HAP-1 (cell line): ENCODE data around the gene DHX38.

Experiments
- DNase-seq, 2 experiments: peaks; one replicate each; pipeline ENCODE4 v3.0.0-alpha.2; 2016 to 2020; ENCODE audit warnings: low spot score in 2 of 2
- H3K27me3 ChIP-seq: fragments of 250-450 bp; sonication (Bioruptor Pico); 2 replicates; pipeline ENCODE4 v1.5.1; 2020; ENCODE audit warnings: low read depth, mild to moderate bottlenecking, moderate library complexity
- H3K36me3 ChIP-seq: fragments of 250-450 bp; sonication (Bioruptor Pico); replicated peaks from 2 replicates; pipeline ENCODE4 v1.5.1; 2020; ENCODE audit warnings: mild to moderate bottlenecking
- H3K4me1 ChIP-seq: fragments of 250-450 bp; sonication (Bioruptor Pico); 2 replicates; pipeline ENCODE4 v1.5.1; 2020; ENCODE audit warnings: mild to moderate bottlenecking
- H3K4me3 ChIP-seq: fragments of 250-450 bp; sonication (Bioruptor Pico); 2 replicates; pipeline ENCODE4 v1.5.1; 2020; ENCODE audit warnings: mild to moderate bottlenecking, moderate library complexity
- H3K9me3 ChIP-seq: fragments of 250-450 bp; sonication (Bioruptor Pico); 2 replicates; pipeline ENCODE4 v1.5.1; 2020; ENCODE audit warnings: mild to moderate bottlenecking, moderate library complexity
- in situ Hi-C: fragments of 300-500 bp; cut with MboI; formaldehyde crosslinking; loops from 3 replicates; pipeline ENCODE4 v1.14.3; 2020; ENCODE audit warnings: low sequenced_read_pairs, inconsistent platforms, mixed read lengths

DHX38 gene

DNA sequence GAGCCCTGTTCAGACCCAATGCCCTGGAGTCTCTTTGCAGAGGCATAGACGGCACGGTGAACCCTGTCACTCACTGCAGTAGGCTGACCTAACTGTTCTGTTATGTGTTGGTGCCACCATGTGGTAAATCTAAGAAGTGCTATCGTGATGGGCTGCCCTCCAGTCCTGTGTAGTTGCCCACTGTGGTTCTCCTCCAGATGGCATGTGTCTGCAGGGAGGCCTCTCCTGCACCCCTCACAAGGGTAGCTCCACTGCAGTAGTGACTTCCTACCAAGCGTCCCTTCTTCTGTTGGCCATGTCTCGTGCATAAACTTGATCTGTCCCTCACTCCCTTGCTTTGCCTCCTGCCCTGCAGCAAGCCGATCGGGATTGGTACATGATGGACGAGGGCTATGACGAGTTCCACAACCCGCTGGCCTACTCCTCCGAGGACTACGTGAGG, 5.8 kb downstream of the DHX38 start:
- peak; percentile 13 to 67 for DNase-seq
- Histone ChIP-seq H3K4me1 (peaks cover 5% of the 10 kb centered on the region), H3K9me3 (no peaks in the 10 kb centered on the region), H3K27me3 (no peaks in the 10 kb centered on the region), H3K36me3 (peaks cover 71% of the 10 kb centered on the region), H3K4me3 (no peak overlapping the region)
- in situ Hi-C loops: no loop called here

DNA sequence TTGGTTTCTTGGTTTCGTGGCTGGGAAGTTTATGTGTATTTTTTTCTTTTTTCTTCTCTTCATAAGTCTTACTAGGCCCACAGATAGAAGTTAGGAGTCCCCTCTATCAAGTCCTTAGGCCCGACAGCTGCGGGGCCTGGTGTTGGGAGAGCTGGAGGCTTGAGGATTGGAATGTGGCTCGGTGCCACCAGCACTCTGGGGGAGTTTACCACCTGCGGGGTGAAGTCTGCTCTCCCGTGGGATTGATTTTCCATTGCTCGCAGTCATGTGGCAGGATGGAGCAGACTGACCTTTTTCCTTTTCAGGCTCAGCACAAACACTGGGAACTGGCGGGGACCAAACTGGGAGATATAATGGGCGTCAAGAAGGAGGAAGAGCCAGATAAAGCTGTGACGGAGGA, 7.5 kb downstream of the DHX38 start:
- DNase-seq: no peak
- H3K36me3 ChIP-seq: peaks cover 84% of the 10 kb centered on the region
- H3K4me1 ChIP-seq: no peaks in the 10 kb centered on the region
- no peaks in the 10 kb centered on the region for H3K9me3 ChIP-seq
- in situ Hi-C loops: no loop called here
- no peak overlapping the region for H3K4me3 ChIP-seq
- H3K27me3 ChIP-seq: no peaks in the 10 kb centered on the region

DNA sequence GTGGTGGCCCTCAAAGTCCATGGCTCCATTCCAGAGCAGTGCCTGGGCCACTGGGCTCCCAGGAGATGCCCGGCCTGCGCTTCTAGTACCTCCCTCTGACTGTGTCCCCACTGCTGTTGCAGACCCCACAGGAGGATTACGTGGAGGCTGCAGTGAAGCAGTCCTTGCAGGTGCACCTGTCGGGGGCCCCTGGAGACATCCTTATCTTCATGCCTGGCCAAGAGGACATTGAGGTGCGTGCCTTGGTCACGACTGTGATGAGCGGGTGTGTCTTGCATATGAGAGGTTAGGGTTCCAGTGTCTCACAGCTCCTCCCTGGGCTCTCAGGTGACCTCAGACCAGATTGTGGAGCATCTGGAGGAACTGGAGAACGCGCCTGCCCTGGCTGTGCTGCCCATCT, 11.3 kb downstream of the DHX38 start:
- no peak for DNase-seq
- Histone ChIP-seq H3K4me1 (no peaks in the 10 kb centered on the region), H3K27me3 (no peaks in the 10 kb centered on the region), H3K9me3 (no peaks in the 10 kb centered on the region), H3K4me3 (no peak overlapping the region), H3K36me3 (peaks cover 92% of the 10 kb centered on the region)
- in situ Hi-C loops: no loop called here

DNA sequence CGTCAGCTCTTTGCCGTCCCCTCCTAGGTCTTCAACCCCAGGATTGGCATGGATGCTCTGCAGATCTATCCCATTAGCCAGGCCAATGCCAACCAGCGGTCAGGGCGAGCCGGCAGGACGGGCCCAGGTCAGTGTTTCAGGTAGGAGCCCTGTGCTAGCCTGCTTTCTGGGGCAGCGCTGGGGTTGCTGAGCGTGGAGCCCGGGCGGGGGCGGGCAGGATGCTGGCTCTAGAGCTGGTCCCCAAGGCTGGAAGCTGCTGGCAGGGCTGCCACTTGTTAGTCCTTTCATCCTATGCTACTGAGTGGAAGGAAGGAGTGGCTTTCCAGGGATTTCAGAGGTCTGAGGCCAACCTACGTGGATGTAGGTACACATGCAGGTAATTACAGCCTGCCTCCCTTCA, 12.3 kb downstream of the DHX38 start:
- Histone ChIP-seq H3K36me3 (peaks cover 92% of the 10 kb centered on the region), H3K27me3 (no peaks in the 10 kb centered on the region), H3K4me1 (no peaks in the 10 kb centered on the region), H3K9me3 (no peaks in the 10 kb centered on the region), H3K4me3 (no peak overlapping the region)
- in situ Hi-C loops: no loop called here
- DNase-seq: no peak

DNA sequence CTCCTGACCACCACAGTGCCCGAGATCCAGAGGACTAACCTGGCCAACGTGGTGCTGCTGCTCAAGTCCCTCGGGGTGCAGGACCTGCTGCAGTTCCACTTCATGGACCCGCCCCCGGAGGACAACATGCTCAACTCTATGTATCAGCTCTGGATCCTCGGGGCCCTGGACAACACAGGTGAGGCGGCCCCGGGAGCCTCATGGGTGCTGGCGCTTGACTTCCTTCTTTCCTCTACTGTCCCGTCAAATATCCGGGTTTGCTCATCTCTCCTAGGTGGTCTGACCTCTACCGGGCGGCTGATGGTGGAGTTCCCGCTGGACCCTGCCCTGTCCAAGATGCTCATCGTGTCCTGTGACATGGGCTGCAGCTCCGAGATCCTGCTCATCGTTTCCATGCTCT, 13.7 kb downstream of the DHX38 start:
- in situ Hi-C loops: no loop called here
- no peaks in the 10 kb centered on the region for H3K9me3 ChIP-seq
- H3K4me1 ChIP-seq: no peaks in the 10 kb centered on the region
- H3K27me3 ChIP-seq: no peaks in the 10 kb centered on the region
- peaks cover 92% of the 10 kb centered on the region for H3K36me3 ChIP-seq
- no peak overlapping the region for H3K4me3 ChIP-seq
- DNase-seq: no peak

DNA sequence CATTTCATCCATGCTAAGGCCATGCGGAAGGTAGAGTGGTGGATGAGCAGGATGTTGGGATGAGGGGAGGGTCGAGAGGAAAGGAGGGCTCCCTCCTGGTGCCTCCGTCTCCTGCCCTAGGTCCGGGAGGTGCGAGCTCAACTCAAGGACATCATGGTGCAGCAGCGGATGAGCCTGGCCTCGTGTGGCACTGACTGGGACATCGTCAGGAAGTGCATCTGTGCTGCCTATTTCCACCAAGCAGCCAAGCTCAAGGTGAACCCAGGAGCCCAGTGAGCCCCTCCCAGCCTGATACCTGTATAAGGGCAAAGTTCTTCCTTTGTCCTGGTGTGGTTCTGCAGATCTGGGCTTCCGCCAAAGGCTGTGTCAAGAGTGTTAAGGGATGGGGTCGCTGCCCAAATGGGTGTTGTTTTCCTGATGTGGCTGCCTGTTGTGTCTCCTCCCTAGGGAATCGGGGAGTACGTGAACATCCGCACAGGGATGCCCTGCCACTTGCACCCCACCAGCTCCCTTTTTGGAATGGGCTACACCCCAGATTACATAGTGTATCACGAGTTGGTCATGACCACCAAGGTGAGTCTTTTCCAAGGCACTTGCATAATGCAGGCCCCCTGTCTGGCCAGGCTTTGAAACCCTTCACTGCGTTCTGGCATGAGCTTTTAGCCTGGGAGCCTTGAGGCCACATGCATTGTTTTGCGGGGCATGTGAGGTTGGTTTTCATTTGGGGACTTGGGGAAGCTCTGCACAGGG, 14.9 kb downstream of the DHX38 start:
- H3K9me3 ChIP-seq: no peaks in the 10 kb centered on the region
- no peaks in the 10 kb centered on the region for H3K4me1 ChIP-seq
- H3K27me3 ChIP-seq: no peaks in the 10 kb centered on the region
- H3K36me3 ChIP-seq: peaks cover 83% of the 10 kb centered on the region
- in situ Hi-C loops: no loop called here
- H3K4me3 ChIP-seq: no peak overlapping the region
- no peak for DNase-seq

DNA sequence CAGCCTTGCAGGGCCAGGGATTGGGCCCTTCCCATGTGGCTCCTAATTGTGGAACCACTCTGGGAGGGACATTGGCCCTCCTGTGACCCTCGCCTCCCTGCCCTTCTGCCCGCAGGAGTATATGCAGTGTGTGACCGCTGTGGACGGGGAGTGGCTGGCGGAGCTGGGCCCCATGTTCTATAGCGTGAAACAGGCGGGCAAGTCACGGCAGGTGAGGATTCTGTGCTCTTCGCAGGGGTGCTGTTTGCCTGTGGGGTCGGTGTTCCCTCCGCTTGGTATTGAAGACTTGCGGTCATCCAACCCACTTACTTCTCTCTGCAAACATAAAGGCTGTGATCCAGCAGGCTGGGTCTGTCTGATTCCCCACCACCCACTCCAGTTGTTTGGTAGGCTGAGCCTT, 15.7 kb downstream of the DHX38 start:
- in situ Hi-C loops: no loop called here
- Histone ChIP-seq H3K36me3 (peaks cover 75% of the 10 kb centered on the region), H3K4me3 (no peak overlapping the region)

DNA sequence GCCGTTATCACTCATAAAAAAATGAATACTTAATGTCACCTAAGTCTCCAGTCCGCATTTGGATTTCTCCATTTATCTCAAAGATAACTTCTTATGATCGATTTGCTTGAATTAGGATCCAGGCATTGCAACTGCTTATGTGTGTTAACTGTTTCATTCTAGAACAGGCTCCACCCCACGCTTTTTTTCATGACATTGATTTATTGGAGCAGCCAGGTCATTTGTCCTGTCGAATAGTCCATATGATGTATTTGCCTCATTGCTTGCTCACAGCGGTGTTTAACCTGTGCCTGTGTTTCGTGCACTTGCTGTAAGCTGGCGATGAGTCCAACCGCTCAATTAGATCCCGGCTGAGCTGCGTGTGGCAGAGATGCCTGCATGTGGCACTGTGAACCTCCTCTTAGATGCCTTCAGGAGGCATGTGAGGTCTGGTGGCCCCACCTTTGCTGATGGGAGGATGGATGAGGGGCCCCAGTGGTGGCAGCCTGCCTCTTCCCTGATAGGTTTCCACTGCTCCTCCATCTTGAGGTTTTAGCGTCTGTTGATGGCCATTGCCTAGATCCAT, 16.4 kb downstream of the DHX38 start:
- Histone ChIP-seq H3K27me3 (no peaks in the 10 kb centered on the region), H3K4me3 (no peak overlapping the region), H3K4me1 (no peaks in the 10 kb centered on the region), H3K9me3 (no peaks in the 10 kb centered on the region), H3K36me3 (peaks cover 68% of the 10 kb centered on the region)
- DNase-seq: no peak
- in situ Hi-C loops: no loop called here

More for the DNA sequence above, 15.7 kb downstream of the DHX38 start:
- Histone ChIP-seq H3K9me3 (no peaks in the 10 kb centered on the region), H3K27me3 (no peaks in the 10 kb centered on the region), H3K4me1 (no peaks in the 10 kb centered on the region)
- DNase-seq: no peak

DNA sequence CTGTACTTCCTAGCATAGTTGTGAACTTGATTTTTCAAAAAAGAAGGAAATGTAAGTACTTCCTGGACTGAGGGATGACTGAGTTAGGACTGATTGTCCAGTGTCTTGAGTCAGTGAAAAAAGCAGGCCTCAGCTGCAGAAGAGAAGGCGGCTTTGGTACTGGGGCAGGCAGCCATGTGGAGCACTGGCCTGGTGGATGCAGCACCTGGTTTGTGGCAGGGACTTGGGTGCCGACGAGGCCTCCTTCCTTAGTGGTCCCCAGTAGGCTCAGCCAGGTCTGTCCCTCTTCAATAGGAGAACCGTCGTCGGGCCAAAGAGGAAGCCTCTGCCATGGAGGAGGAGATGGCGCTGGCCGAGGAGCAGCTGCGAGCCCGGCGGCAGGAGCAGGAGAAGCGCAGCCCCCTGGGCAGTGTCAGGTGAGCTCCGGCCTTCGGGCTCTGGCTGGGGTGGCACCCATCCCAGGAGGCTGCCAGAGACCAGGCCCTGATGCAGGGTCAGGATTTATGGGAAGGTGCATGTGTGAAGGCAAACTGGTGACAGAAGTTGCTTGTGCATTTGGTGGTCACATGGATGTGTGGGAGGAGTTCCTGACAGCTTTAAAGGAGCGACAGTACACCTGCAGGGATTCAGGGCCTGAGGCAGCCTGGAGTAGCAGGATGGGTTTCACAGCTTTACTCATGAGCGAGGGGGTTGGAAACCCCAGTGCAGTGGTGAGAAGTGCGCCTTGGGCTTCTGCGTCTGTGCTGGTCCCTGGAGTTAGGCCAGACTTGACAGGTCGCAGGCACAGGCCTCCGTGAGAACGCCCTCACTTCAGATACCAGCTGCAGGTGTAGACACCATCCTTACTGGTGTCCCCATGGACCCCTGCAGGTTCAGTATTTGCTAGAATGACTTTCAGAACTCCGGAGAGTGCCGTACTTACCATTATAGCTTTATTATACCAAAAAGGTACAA, 17.3 kb downstream of the DHX38 start:
- no peak for DNase-seq
- Histone ChIP-seq H3K4me3 (no peak overlapping the region), H3K9me3 (no peaks in the 10 kb centered on the region), H3K4me1 (no peaks in the 10 kb centered on the region), H3K36me3 (peaks cover 59% of the 10 kb centered on the region), H3K27me3 (no peaks in the 10 kb centered on the region)
- in situ Hi-C loops: no loop called here

DNA sequence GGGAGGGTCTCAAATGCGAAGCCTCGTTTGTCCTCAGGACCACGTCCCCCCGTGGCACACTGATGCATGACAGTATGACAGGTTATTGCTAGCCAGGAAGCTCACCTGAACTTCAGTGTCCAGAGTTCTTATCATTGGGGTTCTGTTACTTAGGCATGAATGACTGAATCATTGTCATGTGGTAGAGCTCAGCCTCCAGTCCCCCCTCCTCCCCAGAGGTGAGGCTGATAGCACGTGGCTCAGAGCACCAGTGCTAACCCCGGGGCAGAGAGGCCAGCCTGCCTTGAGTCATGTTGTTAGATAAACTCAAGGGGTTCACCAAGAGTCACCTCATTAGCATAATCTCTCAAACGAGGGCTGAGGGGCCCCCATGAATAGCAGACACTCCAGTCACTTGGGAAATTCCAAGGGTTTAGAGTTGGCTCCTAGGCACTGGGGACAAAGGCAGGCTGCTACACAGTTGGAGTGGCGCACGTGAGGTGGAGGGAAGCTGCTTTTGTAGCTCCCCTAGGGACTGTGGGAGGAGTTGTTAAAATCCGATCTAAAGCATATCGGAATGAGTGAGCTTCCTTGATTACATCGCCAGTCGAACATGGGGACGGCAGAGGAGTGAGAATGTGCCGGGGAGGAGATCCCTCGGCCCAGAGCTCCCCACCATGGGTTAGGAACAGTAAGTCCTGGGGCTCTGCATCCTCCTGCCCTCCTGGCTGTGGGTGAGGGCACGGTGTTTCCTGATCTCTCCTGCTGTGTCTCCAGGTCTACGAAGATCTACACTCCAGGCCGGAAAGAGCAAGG, 18.2 kb downstream of the DHX38 start:
- Histone ChIP-seq H3K27me3 (no peaks in the 10 kb centered on the region), H3K9me3 (no peaks in the 10 kb centered on the region), H3K4me1 (no peaks in the 10 kb centered on the region), H3K4me3 (no peak overlapping the region), H3K36me3 (peaks cover 55% of the 10 kb centered on the region)
- no peak for DNase-seq
- in situ Hi-C loops: no loop called here

DNA sequence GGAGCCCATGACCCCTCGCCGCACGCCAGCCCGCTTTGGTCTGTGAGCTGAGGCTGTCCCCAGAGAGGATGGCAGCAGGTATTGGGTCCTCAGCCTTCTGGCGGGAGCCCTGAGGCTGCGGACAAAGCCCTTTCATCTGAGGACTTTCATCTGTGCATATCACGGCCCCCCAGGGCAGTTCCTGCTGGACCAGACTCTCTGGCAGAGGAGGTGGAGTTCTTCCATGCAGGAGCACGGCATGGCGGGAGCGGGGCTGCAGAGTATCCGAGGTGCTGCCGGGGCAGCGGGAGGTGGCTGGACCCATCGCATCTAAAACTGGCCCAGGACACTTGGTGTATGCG, 18.8 kb downstream of the DHX38 start:
- no peak overlapping the region for H3K4me3 ChIP-seq
- H3K4me1 ChIP-seq: no peaks in the 10 kb centered on the region
- H3K27me3 ChIP-seq: no peaks in the 10 kb centered on the region
- H3K36me3 ChIP-seq: peaks cover 50% of the 10 kb centered on the region
- DNase-seq: no peak
- in situ Hi-C loops: no loop called here
- H3K9me3 ChIP-seq: no peaks in the 10 kb centered on the region

DNA sequence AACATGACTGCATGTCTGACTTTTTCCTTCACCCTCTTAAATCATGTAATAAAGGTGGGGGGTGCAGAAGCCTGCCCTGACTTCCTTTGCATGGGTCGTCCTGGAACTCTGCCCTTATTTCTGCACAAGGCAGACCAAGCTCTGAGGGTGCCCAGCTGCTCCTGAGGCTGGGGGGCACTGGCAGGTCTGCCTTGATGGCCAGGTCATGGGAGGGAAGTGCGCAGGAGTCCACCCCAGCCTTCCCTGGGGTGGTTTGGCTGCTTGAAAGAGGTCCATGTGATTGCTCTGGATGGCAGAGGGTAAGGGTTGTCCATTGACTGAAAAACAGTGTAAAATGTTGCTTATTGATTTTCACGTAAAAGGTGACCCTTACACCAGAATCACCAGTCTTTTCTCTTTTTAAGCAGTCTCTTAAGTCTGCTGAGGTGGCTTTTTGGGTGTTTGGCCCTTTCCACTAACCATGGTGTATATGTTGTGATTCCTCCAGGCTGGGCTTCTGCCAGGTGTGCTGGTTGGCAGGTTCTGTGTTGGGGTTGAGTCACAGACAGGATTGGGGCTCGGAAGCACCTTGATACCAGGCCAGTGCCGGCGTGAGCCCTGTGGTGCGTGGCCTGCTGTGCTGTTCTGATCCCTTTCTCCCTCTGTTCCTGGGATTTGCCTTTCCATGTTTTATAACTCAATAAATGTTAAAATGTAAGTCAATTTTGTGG, 19.4 kb downstream of the DHX38 start:
- Histone ChIP-seq H3K4me1 (no peaks in the 10 kb centered on the region), H3K27me3 (no peaks in the 10 kb centered on the region), H3K9me3 (no peaks in the 10 kb centered on the region), H3K4me3 (no peak overlapping the region), H3K36me3 (peaks cover 44% of the 10 kb centered on the region)
- no peak for DNase-seq
- in situ Hi-C loops: no loop called here

DNA sequence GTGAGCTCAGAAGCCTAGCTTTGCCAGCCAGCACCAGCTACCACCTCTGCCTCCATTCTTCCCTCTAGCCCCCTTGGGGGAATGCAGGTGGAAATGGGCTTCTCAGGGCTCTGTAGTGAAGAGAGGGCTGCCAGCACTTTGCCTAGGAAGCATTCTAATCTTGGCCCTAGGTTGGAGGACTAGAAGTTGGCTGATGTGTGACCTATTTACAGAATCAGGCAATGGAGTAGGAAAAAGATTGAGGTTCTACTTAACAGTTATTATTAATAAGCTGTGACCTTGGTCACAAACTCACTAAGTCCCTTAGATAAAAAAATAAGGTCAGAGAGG, 19.9 kb downstream of the DHX38 start:
- H3K27me3 ChIP-seq: no peaks in the 10 kb centered on the region
- H3K4me1 ChIP-seq: no peaks in the 10 kb centered on the region
- no peak for DNase-seq
- H3K9me3 ChIP-seq: no peaks in the 10 kb centered on the region
- no peak overlapping the region for H3K4me3 ChIP-seq
- in situ Hi-C loops: no loop called here
- peaks cover 39% of the 10 kb centered on the region for H3K36me3 ChIP-seq
